H1 (cell line): ENCODE results near the gene SCN8A. TPM values are rescaled to one million over a fixed set of nuclear protein-coding genes. Genes with fewer than 3 reads are reported as not detected.

ENCODE experiments used
- CTCF ChIA-PET: fragments of 300-600 bp; sonication (Branson Sonifier 250); formaldehyde crosslinking; loops from one replicate; lab custom pipeline; 2021; ENCODE audit not compliant: partially characterized antibody; lab: Charles Lee
- POLR2A ChIA-PET: fragments of 300-600 bp; sonication (Branson Sonifier 250); formaldehyde crosslinking; loops from one replicate; lab custom pipeline; 2021; ENCODE audit warnings: inconsistent platforms; ENCODE audit not compliant: partially characterized antibody; lab: Charles Lee
- DNase-seq, 2 experiments: peaks; one replicate each; pipeline versions ENCODE4 v3.0.0 to v3.0.0-alpha.2; 2010 to 2022; ENCODE audit warnings: low spot score in 2 of 2, low read depth in 1 of 2, mixed read lengths in 1 of 2
- FAIRE-seq: peaks from 2 replicates; lab custom pipeline; 2011; peaks lifted over from hg19 to GRCh38; lab: Jason Lieb, UNC
- H2AFZ ChIP-seq: 2 replicates; pipeline ENCODE4 v1.8.1; 2012; ENCODE audit warnings: low read length, inconsistent platforms
- H2AK5ac ChIP-seq: 2 replicates; pipeline ENCODE4 v1.6.1; 2013; ENCODE audit warnings: low read depth, low read length
- H2BK120ac ChIP-seq: replicated peaks from 2 replicates; pipeline ENCODE3; 2013; ENCODE audit warnings: low read depth, low read length, inconsistent platforms
- H2BK12ac ChIP-seq: 2 replicates; pipeline ENCODE4 v1.6.1; 2013; ENCODE audit warnings: low read depth, low read length
- H2BK15ac ChIP-seq: 2 replicates; pipeline ENCODE4 v1.6.1; 2013; ENCODE audit warnings: low read length
- H2BK20ac ChIP-seq: 2 replicates; pipeline ENCODE4 v1.6.1; 2013; ENCODE audit warnings: low read length
- H2BK5ac ChIP-seq: 2 replicates; pipeline ENCODE4 v1.6.1; 2013; ENCODE audit warnings: low read depth, low read length
- H3K14ac ChIP-seq: 2 replicates; pipeline ENCODE4 v1.6.1; 2013; ENCODE audit warnings: inconsistent platforms; ENCODE audit not compliant: insufficient read length
- H3K18ac ChIP-seq: 2 replicates; pipeline ENCODE4 v1.6.1; 2013; ENCODE audit warnings: low read length; ENCODE audit errors: extremely low read depth
- H3K23ac ChIP-seq: 2 replicates; pipeline ENCODE4 v1.6.1; 2013; ENCODE audit warnings: inconsistent platforms; ENCODE audit not compliant: insufficient read length
- H3K23me2 ChIP-seq: 2 replicates; pipeline ENCODE4 v1.6.1; 2013; ENCODE audit warnings: low read depth, low read length
- H3K27ac ChIP-seq: 2 replicates; pipeline ENCODE4 v1.6.1; 2011; ENCODE audit warnings: low read depth, low read length, inconsistent platforms
- H3K27me3 ChIP-seq, 4 experiments: replicated peaks in 1 of 4; 1 replicate in 1 of 4; 2 replicates in 3 of 4; pipeline versions ENCODE4 v1.6.1 to v1.8.1; 2011 to 2013; ENCODE audit warnings: low read length in 3 of 4, mild to moderate bottlenecking in 3 of 4, inconsistent platforms in 2 of 4, mixed read lengths in 2 of 4, moderate library complexity in 1 of 4; ENCODE audit not compliant: control insufficient read depth in 3 of 4, insufficient read depth in 3 of 4; ENCODE audit errors: extremely low read depth in 1 of 4
- H3K36me3 ChIP-seq, 4 experiments: 2 replicates each; pipeline versions ENCODE4 v1.6.1 to v1.8.1; 2011 to 2013; ENCODE audit warnings: mild to moderate bottlenecking in 4 of 4, low read length in 3 of 4, moderate library complexity in 2 of 4, control low read depth in 1 of 4, inconsistent platforms in 1 of 4; ENCODE audit not compliant: insufficient read depth in 4 of 4, control insufficient read depth in 2 of 4
- H3K4ac ChIP-seq: replicated peaks from 2 replicates; pipeline ENCODE3; 2013; ENCODE audit warnings: low read length, low read depth, mixed read lengths, inconsistent platforms; ENCODE audit not compliant: insufficient read length
- H3K4me1 ChIP-seq, 4 experiments: replicated peaks in 1 of 4; 1 replicate in 1 of 4; 2 replicates in 3 of 4; pipeline versions ENCODE4 v1.6.1 to v1.8.1; 2011 to 2013; ENCODE audit warnings: low read length in 3 of 4, inconsistent platforms in 2 of 4, mixed read lengths in 1 of 4; ENCODE audit not compliant: insufficient read depth in 4 of 4, control insufficient read depth in 3 of 4
- H3K4me2 ChIP-seq, 2 experiments: 2 replicates each; pipeline versions ENCODE4 v1.6.1 to v1.8.1; 2011 to 2013; ENCODE audit warnings: low read depth in 2 of 2, low read length in 2 of 2, control low read depth in 1 of 2, inconsistent platforms in 1 of 2, mild to moderate bottlenecking in 1 of 2; ENCODE audit not compliant: insufficient read depth in 1 of 2
- H3K4me3 ChIP-seq, 4 experiments: fragments of 200-600, 300-600 bp in 1 of 4; sonication (generic), shearing (Covaris generic), sonication (Bioruptor Twin) in 1 of 4; 2 replicates each; pipeline versions ENCODE4 v1.5.1 to v1.8.1; 2011 to 2016; ENCODE audit warnings: low read length in 4 of 4, low read depth in 3 of 4, control low read depth in 2 of 4, inconsistent platforms in 2 of 4, mild to moderate bottlenecking in 2 of 4, mixed read lengths in 1 of 4, moderate library complexity in 1 of 4; ENCODE audit not compliant: insufficient read depth in 2 of 4; ENCODE audit errors: extremely low read depth in 1 of 4
- H3K56ac ChIP-seq: replicated peaks from 2 replicates; pipeline ENCODE3; 2013; ENCODE audit warnings: low read depth, mild to moderate bottlenecking, mixed read lengths, low read length, inconsistent platforms; ENCODE audit not compliant: insufficient read length
- H3K79me1 ChIP-seq: 2 replicates; pipeline ENCODE4 v1.6.1; 2013; ENCODE audit warnings: low read depth, low read length, control low read depth
- H3K79me2 ChIP-seq, 2 experiments: 2 replicates each; pipeline versions ENCODE4 v1.6.1 to v1.8.1; 2012 to 2013; ENCODE audit warnings: low read length in 2 of 2, mild to moderate bottlenecking in 2 of 2, inconsistent platforms in 1 of 2; ENCODE audit not compliant: insufficient read depth in 2 of 2, control insufficient read depth in 1 of 2
- H3K9ac ChIP-seq, 4 experiments: replicated peaks in 1 of 4; 1 replicate in 1 of 4; 2 replicates in 3 of 4; pipeline versions ENCODE4 v1.6.1 to v1.8.1; 2011 to 2013; ENCODE audit warnings: low read depth in 3 of 4, low read length in 3 of 4, control low read depth in 2 of 4, mild to moderate bottlenecking in 2 of 4, moderate library complexity in 2 of 4, inconsistent platforms in 1 of 4; ENCODE audit errors: extremely low read depth in 1 of 4
- H3K9me3 ChIP-seq, 2 experiments: 2 replicates each; pipeline versions ENCODE4 v1.6.1 to v1.8.1; 2012 to 2013; ENCODE audit warnings: mild to moderate bottlenecking in 2 of 2, moderate library complexity in 2 of 2, control low read depth in 1 of 2, inconsistent platforms in 1 of 2, low read depth in 1 of 2, low read length in 1 of 2, mixed read lengths in 1 of 2; ENCODE audit not compliant: insufficient read depth in 2 of 2
- H4K20me1 ChIP-seq, 2 experiments: replicated peaks in 1 of 2; 2 replicates each; pipeline versions ENCODE3 to v1.8.1; 2011 to 2013; ENCODE audit warnings: inconsistent platforms in 2 of 2, low read length in 2 of 2, mild to moderate bottlenecking in 1 of 2; ENCODE audit not compliant: insufficient read depth in 2 of 2, control insufficient read depth in 1 of 2
- H4K5ac ChIP-seq: 2 replicates; pipeline ENCODE4 v1.6.1; 2013; ENCODE audit warnings: low read length, low read depth, mixed read lengths, inconsistent platforms; ENCODE audit not compliant: insufficient read length
- H4K8ac ChIP-seq: 2 replicates; pipeline ENCODE4 v1.8.0; 2013; ENCODE audit warnings: mild to moderate bottlenecking, moderate library complexity, low read length, inconsistent platforms; ENCODE audit not compliant: insufficient read depth; ENCODE audit errors: extremely low read depth
- H4K91ac ChIP-seq: replicated peaks from 2 replicates; pipeline ENCODE3; 2013; ENCODE audit warnings: low read length, mixed read lengths, inconsistent platforms; ENCODE audit not compliant: insufficient read length
- HDAC6 ChIP-seq: IDR thresholded peaks from one replicate; pipeline ENCODE4 v1.7.1; 2012; ENCODE audit warnings: low read depth, mild to moderate bottlenecking, inconsistent platforms, low read length, moderate library complexity
- KDM4A ChIP-seq: IDR thresholded peaks from one replicate; pipeline ENCODE4 v1.7.1; 2012; ENCODE audit warnings: low read depth, mild to moderate bottlenecking, moderate library complexity, low read length, inconsistent platforms; ENCODE audit not compliant: severe bottlenecking
- POLR2A ChIP-seq, 2 experiments: IDR thresholded peaks; 1 replicate in 1 of 2; 2 replicates in 1 of 2; pipeline ENCODE4 v1.6.1; 2011; ENCODE audit warnings: low read depth in 2 of 2, low read length in 2 of 2, mild to moderate bottlenecking in 2 of 2; ENCODE audit errors: control extremely low read depth in 1 of 2
- WGBS, 2 experiments: shearing (Covaris generic) in 1 of 2; methylation state at CpG; one replicate each; pipeline versions ENCODE4 v1.1.6 to v1.1.7; 2013 to 2015; ENCODE audit warnings: low lambda C conversion rate in 2 of 2, mixed read lengths in 2 of 2, inconsistent platforms in 1 of 2, low coverage in 1 of 2, missing lambda C conversion rate in 1 of 2; ENCODE audit not compliant: insufficient replicate concordance in 2 of 2, insufficient coverage in 1 of 2, insufficient read length in 1 of 2; ENCODE audit errors: extremely low coverage in 1 of 2, missing lambda C conversion rate in 1 of 2; 5-methylcytosine and 5-hydroxymethylcytosine counted together
- polyA plus RNA-seq, 7 experiments: library from polyadenylated mRNA; depleted of rRNA in 3 of 7; stranded (reverse) in 5 of 7; unstranded in 2 of 7; fragments of >200 nt in 5 of 7; fragments of 200-250 nt in 2 of 7; gene quantifications; 1 replicate in 5 of 7; 2 replicates in 1 of 7; 4 replicates in 1 of 7; pipeline versions ENCODE4 v1.2.1 to v1.2.3, GENCODE V29; 2011 to 2013; ENCODE audit warnings: missing spikeins in 2 of 7, mixed read lengths in 2 of 7
- total RNA-seq: library from RNA; stranded (reverse); fragmentation: NEBNext Ultra II Directional; extraction: Animal tissue kit (Norgen Biotek cat#: 25700); gene quantifications from 2 replicates; pipeline ENCODE4 v1.2.1, GENCODE V29; 2021

The SCN8A gene
- total and polyA plus RNA-seq, 2 of the 8 experiments (the other 6 are each of a cell fraction or from before 2014, with no cell fraction given), result 6.3 to 10.7 TPM

DNA sequence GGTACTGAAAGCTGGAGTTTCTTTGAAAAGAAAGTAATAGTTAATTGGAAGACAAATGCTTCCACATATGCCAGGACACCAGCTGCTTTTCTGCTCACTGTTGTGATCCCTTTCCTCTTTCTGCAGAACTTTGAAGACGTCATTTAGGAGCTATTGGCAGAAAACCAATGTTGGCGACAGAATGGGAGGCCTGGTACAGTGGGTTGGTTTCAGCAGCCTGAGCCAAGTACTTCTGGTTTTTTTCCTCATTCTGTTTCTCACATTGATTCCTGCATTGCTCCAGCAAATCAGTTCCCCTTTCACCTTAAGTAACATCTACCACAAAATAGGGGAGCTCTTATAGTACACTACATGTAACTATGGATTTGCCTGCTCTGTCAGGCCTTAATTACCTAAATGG, 160.6 kb downstream of the SCN8A start:
- Histone ChIP-seq H3K27me3 (no peaks in the 10 kb centered on the region), H3K36me3 (peaks cover 0 to 6% (median 2%) of the 10 kb centered on the region in 4 experiments; a peak in 1 of 8 replicates), H3K4ac (no peak overlapping the region), H4K5ac (no peak overlapping the region), H2BK15ac (no peak overlapping the region), H3K79me1 (no peaks in the 10 kb centered on the region), H3K27ac (no peak overlapping the region), H4K91ac (no peak overlapping the region), H2BK5ac (no peak overlapping the region), H4K8ac (no peak overlapping the region), H2AFZ (no peak overlapping the region), H3K23me2 (no peaks in the 10 kb centered on the region; the same call in 1 of the 2 replicates), H2BK12ac (no peak overlapping the region), H3K4me2 (no peak overlapping the region), H2BK20ac (no peak overlapping the region), H3K14ac (no peak overlapping the region), H3K4me3 (no peak overlapping the region), H3K18ac (no peak overlapping the region), H3K23ac (no peak overlapping the region), H2AK5ac (no peak overlapping the region), H4K20me1 (no peaks in the 10 kb centered on the region), H3K9ac (no peak overlapping the region), H3K56ac (no peak overlapping the region), H3K4me1 (no peaks in the 10 kb centered on the region), H3K9me3 (no peaks in the 10 kb centered on the region), H3K79me2 (no peaks in the 10 kb centered on the region), H2BK120ac (no peak overlapping the region)
- CTCF ChIA-PET, result interaction anchor here (1.3 to 1.6 kb wide), 2 partner anchors 13 to 138 kb away, joined by 3 to 6 read pairs; no protein-coding TSS in a partner anchor
- no peak for FAIRE-seq
- 91% methylated on average over 2 of the region's 2 CpGs; no CpG with 5 or more reads in 1 of the 2 experiments for WGBS, 2 experiments
- TF ChIP-seq KDM4A, result no peak
- no peak for TF ChIP-seq HDAC6
- no peak for TF ChIP-seq POLR2A (IDR thresholded peaks at IDR 0.05; ENCODE audit: control extremely low read depth in 1 of 2, low read depth in 2 of 2, low read length in 2 of 2)
- POLR2A ChIA-PET, result no interaction called here
- no peak for DNase-seq
